ENCODE measurements around the gene PRAC1.

Gene PRAC1

GRCh38 chr17:48747445-48748363, 25.4 kb upstream of the PRAC1 start:
- DNase-seq (ENCODE audit: low read depth): no peak

GRCh38 chr17:48746916-48747444, 24.7 kb upstream of the PRAC1 start:
- DNase-seq (ENCODE audit: low read depth): no peak

- DNase-seq (ENCODE audit: low read depth): no peak
Measured at GRCh38 chr17:48745381-48746275, 23.3 kb upstream of the PRAC1 start.

GRCh38 chr17:48740537-48740936, 18.2 kb upstream of the PRAC1 start:
- no peak for DNase-seq (ENCODE audit: low read depth)

- no peak for DNase-seq (ENCODE audit: low read depth)
Measured at GRCh38 chr17:48738803-48739526, 16.6 kb upstream of the PRAC1 start.

GRCh38 chr17:48738424-48738802, 16.1 kb upstream of the PRAC1 start:
- no peak for DNase-seq (ENCODE audit: low read depth)

- no peak for DNase-seq (ENCODE audit: low read depth)
Measured at GRCh38 chr17:48737330-48738043, 15.2 kb upstream of the PRAC1 start.

- DNase-seq (ENCODE audit: low read depth): no peak
Measured at GRCh38 chr17:48735062-48735351, 12.7 kb upstream of the PRAC1 start.

- DNase-seq (ENCODE audit: low read depth): no peak
Measured at GRCh38 chr17:48734333-48735061, 12.2 kb upstream of the PRAC1 start.

- no peak for DNase-seq (ENCODE audit: low read depth)
Measured at GRCh38 chr17:48733632-48734328, 11.5 kb upstream of the PRAC1 start.

GRCh38 chr17:48732688-48733629, 10.6 kb upstream of the PRAC1 start:
- no peak for DNase-seq (ENCODE audit: low read depth)

- DNase-seq (ENCODE audit: low read depth): no peak
Measured at GRCh38 chr17:48731355-48731754, 9.0 kb upstream of the PRAC1 start.

GRCh38 chr17:48730240-48730550, 7.9 kb upstream of the PRAC1 start:
- no peak for DNase-seq (ENCODE audit: low read depth)

GRCh38 chr17:48729335-48730239, 7.3 kb upstream of the PRAC1 start:
- no peak for DNase-seq (ENCODE audit: low read depth)

GRCh38 chr17:48728232-48729231, 6.2 kb upstream of the PRAC1 start, which contains the start of gene HOXB13:
TSS of gene HOXB13 (minus strand) at chr17:48728750. CDS start at chr17:48728593, 157 bp downstream.
- DNase-seq (ENCODE audit: low read depth): no peak

- no peak for DNase-seq (ENCODE audit: low read depth)
Measured at GRCh38 chr17:48727415-48728175, 5.3 kb upstream of the PRAC1 start.
